T1000 (cell line): ENCODE results near the gene HNRNPA3.
"Not testable (repeated sequence)": the region's sequence is repeated elsewhere in the genome, so short reads cannot be mapped to it uniquely, and the experiment has no call there.

ENCODE experiments used
- DNase-seq: peaks from one replicate; lab custom pipeline; 2025; ENCODE audit warnings: mixed read lengths; lab: John Stamatoyannopoulos, UW

Gene HNRNPA3

GRCh38 chr2:177212106-177212890, at the start of gene HNRNPA3:
TSS of gene HNRNPA3 (plus strand) at chr2:177212794. CDS start at chr2:177212800, 6 bp downstream.
- DNase-seq, result peak; percentile 98

DNA sequence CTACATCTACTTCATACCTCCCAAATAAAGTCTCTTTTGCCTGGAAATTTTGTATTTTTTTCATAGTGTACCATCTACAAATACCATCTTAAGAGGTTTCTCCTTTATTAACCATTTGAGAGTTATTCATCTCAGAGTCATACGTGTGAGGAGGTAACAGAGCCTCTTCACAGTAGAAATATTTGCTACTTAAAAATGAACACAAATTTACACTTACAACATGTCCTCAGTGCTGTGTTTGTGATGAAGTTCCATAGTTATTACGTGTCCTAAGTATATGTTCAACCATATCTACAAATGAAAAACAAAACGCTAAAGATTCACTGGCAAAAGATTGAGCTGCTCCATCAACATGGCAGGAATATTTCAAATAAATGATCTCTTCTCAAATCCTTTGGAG, 48.5 kb upstream of the HNRNPA3 start:
- no peak for DNase-seq

GRCh38 chr2:177164584-177165052, 48.0 kb upstream of the HNRNPA3 start:
- DNase-seq, result peak; percentile 62

DNA sequence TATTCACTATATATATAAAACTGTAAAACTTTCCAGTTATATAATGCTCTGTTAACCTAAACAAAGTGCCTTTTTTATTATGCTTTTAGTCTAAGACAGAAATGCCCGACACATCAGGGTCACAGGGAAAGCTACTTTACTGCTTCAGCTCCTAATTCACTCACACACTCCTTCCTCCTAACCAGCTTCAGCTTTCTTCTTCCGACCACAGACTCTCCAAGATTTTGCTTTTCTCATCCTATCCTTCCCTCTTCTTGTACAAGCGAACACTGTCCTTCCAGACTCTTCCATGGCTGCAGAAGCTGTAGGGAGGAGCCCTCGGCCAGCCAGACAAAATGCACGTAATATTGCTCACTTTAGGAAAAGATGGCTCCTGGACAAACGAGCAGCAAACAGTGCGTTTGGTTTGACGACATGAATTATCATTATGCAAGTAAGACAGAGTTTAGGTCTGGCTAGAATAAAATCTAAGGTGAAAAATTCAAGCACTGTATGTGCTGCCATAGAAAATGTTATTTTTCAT, 47.5 kb upstream of the HNRNPA3 start:
- no peak for DNase-seq

GRCh38 chr2:177165721-177166711, 46.6 kb upstream of the HNRNPA3 start:
- no peak for DNase-seq

DNA sequence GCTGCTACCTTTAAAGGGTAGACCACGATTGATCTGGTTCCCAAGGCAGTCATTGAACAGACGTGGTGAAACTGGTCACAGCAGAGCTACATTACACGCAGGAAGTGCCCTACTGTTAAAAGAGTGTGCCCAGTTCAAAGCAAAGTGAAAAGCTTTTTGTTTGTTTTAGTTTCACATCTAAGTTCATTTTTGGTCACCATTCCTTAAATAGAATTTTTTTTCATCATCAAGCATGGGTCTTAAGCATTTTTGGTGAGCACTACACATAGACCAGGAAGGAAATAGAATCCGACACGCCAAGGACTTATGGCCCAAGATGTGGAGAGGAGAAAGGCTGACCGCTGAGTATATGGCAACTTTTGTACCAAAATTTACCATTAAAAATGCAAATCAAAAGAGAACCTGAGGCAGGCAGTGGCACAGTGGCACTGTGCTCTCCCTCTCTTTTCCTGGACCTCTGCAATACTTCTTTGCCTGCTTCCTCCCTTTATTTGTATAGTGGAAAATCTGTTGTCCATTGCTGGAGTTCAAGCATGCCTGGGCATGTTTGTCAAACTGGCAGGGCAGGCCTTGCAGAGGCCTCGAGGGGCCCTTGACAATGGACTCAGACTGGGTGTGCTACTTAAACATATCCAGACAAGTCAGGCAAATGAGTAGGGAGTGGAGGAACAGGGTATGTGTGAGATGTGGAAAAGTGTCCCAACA, 42.6 kb upstream of the HNRNPA3 start:
- DNase-seq, result no peak

DNA sequence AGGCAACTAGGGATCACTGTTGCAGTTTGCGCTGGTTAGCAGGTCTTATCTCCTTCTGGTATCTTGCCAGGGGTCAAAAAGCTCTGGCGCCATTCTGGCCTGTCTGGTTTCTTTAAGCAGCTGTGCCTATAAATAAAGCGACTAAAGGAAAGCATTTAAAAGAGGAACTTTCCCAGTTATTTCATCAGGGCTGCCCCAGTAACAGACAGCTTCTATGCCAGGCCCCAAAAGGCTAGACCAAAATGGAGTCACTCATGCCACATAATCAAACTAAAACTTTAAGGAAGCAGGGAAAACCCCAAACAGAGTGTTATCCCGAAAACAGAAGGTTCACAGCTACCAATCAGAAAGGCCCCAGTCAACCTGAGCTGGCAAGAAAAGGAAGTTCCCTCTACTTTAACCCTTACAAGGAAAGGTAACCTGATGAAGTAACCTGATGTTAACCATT, 41.2 kb upstream of the HNRNPA3 start:
- no peak for DNase-seq

DNA sequence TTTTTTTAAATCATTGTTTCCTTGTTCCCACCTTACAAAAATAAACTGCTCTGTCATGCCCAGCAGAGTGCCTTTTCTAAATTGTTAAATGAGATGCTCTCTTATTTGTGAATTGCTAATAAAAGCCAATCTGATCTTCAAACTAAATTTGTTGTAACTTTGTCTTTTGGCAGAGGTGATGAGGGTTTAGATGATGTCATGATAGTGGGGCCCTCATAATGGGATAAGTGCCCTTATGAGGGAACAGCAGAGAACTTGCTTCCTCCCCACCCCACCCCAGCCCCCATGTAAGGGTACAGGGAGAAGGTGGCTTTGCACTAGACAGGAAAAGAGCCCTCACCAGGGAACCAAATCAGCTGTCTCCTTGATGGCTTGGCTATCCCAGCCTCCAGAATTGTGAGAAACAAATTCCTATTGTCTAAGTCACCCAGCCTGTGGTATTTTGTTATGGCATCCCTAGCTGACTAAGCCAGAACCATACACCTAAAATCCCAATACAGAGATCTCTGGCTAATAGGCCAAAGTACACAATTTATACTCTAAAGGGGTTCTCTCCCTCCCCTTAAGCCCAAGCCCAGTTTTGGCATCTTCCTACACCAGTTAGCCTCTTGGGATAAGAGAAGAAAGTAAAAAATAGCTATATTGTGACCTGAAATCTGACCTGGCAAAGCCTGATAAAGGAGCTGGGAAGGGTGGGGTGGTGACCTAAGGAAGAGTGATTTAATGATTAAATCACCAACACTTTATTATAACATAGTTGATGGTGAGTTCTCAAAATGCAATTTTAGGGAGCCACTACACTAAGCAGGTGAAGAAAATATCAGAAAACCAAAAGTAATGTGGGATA, 40.3 kb upstream of the HNRNPA3 start:
- no peak for DNase-seq

GRCh38 chr2:177174486-177174885, 38.1 kb upstream of the HNRNPA3 start:
- no peak for DNase-seq

DNA sequence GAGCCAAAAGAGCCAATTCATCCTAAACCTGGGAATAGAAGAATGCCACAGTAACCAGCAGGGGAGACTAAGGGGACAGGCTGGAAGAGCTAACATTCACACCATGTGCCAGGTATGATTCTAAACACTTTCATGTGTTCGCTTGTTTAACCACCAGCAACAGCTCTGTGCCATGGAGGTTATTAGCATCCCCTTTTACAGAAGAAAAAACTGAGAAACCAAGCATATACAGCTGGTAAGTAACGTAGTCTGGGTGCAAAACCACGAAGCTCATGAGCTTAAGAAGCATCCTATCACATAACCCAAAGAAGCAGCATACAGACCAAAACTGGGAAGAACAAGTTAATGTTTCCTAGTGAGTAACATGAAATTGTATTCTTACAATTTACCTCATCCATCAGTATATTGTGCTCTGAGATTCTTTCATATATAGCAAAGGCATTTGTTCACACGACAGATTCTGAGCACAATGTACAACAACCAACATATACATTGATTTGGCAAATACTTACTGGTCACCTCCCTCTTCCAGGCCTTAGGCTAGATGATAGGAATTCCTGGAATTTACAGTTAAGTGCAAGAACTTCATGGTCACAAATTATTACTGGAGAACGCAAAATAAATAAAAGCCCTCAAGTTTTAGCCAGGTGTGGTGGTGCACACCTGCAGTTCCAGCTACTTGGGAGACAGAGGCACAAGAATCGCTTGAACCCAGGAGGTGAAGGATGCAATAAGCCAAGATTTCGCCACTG, 36.5 kb upstream of the HNRNPA3 start:
- DNase-seq, result no peak

DNA sequence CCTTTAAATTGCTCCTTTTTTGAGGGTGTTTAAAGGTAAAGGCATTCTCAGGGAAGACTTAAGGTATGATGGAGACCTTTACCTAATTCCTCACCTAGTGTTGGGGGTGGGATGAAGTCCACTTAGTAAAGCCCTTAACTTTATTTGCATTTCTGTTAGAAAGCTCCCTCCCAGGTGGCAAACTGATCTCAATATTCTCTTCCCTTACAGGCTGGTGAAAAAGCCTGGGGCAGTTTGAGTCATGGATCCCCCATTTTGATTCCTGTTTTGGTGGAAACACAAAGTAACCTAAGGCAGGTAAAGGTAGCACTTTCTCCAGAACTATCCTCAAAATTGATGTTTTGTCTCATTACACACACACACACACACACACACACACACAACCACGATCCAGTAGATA, 33.8 kb upstream of the HNRNPA3 start:
- DNase-seq, result no peak

DNA sequence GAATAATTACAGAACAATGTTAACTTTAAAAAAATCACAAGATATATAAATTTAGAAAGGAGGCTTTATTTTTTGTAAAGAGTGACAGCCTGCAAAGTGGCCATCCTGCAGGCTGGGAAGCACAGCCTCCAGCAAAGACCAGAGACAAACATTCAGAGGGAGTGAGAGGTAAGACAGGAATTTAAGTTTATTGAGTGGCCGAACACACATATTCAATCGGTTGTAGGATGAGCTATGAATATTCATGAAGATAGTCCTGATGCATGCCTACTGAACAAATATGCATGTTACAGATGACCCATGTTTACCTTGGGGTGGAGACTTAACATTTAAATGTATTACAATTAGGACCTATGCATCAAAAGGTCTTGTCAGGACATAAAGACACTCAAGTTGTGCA, 33.4 kb upstream of the HNRNPA3 start:
- no peak for DNase-seq

- DNase-seq, result not testable (repeated sequence)
These were observed 32.9 kb upstream of the HNRNPA3 start for GRCh38 chr2:177179671-177180070.

- DNase-seq, result no peak
These were observed 32.2 kb upstream of the HNRNPA3 start for GRCh38 chr2:177180269-177181000.

DNA sequence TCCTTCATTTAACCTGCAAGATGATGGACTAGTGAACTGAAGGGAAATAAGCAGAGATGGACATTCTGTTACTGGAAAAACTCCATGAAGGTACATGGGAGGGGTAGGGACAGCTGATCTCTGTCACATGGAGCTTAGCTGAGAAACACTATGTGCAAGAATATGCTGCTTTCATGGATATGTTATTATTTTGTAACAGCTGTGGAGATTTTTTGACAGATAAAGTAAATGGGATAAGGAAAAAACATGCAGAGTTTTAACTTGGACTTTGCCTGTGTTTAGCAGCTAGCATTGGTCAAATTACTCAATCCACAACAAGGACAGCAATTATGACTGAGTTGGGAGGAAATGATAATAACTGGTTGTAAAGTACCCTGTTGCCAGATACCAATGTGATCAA, 28.7 kb upstream of the HNRNPA3 start:
- no peak for DNase-seq

GRCh38 chr2:177184606-177185005, 28.0 kb upstream of the HNRNPA3 start:
- DNase-seq, result no peak

GRCh38 chr2:177186038-177186437, 26.6 kb upstream of the HNRNPA3 start:
- DNase-seq, result not testable (repeated sequence)

DNA sequence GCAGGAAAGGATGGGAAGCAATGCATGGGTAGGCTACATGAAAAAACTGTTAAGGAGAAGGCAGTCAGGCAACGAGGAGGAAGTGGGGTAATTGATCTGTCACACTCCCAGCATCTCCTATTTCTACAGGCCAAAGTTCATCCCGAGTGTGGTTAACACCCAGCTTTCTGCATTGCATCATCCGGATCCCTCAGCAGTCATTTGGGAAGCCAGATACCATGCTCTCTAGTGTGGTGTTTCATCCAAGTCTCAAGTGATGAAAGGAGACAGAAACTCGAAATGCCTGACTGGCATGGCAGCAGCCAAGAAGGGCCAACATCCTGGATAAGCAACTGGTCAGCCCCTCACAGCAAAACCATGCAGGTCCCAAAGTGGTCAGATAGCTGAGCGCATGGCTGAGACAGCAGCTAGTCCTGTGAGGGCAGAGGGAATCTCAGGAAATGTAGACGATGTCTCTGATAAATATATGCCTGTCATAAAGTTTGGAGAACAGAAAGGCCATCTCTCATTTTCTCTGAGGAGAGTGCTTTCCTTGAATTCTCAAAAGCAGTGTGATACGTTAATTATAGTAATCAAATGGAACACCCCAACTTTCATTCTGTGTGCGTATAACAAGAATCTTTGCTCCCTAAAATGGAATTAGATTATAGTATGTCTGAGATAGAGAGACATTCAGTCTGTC, 24.8 kb upstream of the HNRNPA3 start:
- no peak for DNase-seq
